NCI-H1417 treated with DMSO at 0.1 percent for 48 hours (cell line): ENCODE measurements around the gene C5orf52.
"Not testable (repeated sequence)": the region's sequence is repeated elsewhere in the genome, so short reads cannot be mapped to it uniquely, and the experiment has no call there.

Source experiments
- DNase-seq: peaks from one replicate; lab custom pipeline; 2025; lab: John Stamatoyannopoulos, UW

C5orf52 gene

GRCh38 chr5:157726607-157727006 is 55.3 kb downstream of the C5orf52 start:
- DNase-seq: not testable (repeated sequence)

DNA sequence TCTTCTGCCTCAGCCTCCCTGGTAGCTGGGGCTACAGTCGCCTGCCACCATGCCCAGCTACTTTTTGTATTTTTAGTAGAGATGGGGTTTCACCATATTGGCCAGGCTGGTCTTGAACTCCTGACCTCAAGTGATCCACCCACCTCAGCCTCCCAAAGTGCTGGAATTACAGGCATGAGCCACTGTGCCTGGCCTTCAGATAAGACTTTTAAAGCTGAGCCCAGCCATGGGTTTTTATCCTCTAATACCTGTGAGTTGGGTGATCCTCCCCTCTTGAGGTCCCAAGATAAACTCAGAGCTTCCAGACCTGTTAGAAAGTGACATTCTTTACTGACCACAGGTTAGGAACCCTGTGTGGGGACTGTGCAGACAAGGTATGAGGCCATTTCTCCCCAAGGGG is 56.5 kb downstream of the C5orf52 start:
- not testable (repeated sequence) for DNase-seq
